SIG-M5 treated with dmso at 0.1 percent for 504 hours (cell line): Measurements from ENCODE around the gene F10.

ENCODE experiments used
- DNase-seq: peaks from one replicate; lab custom pipeline; 2025; ENCODE audit not compliant: unreplicated experiment; lab: John Stamatoyannopoulos, UW

The F10 gene

DNA sequence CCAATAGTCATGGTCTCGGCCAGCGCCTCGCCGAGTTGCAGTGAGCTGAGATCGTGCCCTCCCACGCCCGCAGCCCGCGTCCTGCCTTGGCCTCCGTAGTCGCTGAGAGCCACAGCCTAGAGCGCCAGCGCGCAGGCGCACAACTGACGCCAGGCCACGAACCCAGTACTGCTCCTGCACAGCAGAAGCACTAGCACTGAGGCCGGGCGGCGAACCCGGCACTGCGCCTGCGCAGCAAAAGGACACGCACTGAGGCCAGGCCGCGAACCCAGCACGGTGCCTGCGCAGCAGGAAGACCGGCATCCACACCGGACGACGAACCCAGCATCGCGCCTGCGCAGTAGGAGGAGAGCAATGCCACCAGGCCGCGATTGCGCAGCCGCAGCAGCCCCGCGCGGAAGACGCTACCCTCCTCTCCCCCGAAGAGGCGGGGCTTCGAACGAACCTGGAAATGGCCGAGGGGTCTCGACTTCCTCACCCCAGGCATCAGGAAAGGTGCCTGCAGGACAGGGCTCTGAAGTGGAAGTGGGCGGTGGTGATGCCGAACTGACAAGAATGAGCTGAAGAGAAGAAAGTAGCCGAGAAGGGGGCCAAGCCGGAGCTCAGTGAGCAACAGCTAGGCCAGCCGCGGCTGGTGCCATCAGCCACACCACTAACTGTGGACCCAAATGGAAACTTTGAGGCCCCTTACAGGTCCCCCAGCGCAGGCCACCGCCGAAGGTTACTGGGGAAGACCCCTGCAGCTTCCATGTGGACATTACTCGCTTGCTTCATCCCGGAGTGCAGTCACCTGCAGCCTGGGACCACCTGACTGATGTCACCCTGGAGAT is 7.5 kb downstream of the F10 start:
- DNase-seq: no peak

DNA sequence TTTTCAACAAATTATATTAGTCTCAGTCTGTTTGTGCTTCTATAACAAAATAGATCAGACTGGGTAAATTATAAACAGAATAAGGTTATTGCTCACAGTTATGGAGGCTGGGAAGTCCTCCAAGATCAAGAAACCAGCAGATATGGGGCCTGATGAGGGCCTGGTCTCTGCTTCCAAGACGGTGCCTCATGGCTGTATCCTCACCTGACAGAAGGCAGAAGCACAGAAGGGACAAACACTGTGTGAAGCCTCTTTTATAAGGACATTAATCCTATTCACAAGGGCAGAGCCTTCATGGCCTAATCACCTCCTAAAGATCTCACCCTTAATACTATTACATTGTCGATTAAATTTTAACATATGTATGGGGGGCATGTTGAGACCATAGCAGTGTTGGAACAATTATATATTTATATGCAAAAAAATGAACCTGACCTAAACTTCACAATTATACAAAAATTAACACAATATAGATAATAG is 12.7 kb downstream of the F10 start:
- no peak for DNase-seq

DNA sequence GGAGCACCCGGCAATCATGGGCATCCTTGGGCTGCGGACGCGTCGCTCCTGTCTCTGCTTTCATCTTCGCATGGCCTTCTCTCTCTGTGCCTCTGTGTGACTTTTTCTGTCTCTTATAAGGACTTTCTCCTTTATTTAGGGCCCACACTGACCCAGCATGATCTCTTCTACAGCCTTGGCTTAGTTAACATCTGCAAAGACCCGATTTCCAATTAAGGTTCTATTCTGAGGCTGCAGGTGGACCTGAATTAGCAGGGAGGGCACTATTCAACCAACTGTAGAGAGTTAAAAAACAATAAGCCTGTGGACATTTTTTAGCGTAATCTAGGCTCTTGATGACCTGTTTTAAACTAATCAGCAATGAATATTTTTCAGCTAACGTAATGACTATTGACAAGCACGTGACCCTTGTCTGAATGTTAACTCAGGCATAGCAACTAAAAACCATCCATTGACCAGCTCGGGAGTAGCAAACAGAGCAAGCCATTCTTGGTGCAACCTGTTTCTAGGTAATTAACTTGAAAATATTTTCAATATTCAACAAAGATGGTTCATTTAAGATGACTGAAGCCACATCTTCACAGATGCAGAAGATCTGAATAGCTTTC is 15.2 kb downstream of the F10 start:
- no peak for DNase-seq

DNA sequence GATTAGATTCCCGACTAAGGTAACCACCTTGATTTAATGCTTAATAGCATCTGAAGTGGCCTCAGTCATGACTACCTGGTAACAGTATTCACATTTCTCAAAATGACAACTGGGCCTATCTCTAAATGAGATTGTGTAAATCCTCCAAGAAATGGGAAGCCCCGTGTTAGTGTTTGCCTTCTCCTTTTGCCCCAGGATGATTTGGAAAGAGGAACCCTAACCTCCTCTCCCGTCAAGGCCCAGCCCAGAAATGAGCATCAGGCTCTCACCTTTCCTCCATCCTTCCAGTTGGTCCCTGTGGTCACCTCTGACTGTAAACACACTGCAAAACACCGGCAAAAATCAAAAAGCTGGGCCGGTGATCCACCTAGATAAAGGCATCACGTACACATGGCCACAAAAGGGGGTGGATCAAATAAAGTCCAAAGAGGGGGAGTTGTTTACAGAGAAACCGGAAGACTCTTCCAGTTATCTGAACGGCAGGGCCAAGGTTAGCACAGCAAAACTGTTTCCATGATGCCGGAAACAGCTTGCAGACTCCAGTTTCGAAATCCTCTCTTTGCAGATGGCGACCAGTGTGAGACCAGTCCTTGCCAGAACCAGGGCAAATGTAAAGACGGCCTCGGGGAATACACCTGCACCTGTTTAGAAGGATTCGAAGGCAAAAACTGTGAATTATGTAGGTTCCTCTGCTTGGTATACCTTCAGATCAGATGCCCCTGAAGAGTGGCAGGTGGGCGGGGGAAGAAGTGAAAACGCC is 16.4 kb downstream of the F10 start:
- DNase-seq: no peak

DNA sequence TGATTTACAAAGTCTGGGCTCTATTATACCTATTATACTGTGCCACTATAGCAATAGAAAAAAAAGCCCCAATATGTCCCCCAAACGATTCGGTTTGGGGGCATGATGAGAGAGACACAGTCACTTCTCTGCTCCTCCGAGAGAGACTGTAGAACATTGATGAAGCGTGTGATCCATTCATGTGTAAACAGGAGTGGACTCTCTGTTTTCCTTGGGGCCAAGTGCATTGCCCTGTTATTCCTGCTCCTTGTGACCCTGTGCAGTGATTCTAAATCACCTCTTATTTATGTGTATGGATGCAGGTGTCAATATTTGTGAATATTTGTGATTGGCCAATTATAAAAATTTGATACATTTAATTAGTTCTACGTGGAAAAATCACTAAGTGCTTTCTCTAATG is 17.0 kb downstream of the F10 start:
- no peak for DNase-seq

DNA sequence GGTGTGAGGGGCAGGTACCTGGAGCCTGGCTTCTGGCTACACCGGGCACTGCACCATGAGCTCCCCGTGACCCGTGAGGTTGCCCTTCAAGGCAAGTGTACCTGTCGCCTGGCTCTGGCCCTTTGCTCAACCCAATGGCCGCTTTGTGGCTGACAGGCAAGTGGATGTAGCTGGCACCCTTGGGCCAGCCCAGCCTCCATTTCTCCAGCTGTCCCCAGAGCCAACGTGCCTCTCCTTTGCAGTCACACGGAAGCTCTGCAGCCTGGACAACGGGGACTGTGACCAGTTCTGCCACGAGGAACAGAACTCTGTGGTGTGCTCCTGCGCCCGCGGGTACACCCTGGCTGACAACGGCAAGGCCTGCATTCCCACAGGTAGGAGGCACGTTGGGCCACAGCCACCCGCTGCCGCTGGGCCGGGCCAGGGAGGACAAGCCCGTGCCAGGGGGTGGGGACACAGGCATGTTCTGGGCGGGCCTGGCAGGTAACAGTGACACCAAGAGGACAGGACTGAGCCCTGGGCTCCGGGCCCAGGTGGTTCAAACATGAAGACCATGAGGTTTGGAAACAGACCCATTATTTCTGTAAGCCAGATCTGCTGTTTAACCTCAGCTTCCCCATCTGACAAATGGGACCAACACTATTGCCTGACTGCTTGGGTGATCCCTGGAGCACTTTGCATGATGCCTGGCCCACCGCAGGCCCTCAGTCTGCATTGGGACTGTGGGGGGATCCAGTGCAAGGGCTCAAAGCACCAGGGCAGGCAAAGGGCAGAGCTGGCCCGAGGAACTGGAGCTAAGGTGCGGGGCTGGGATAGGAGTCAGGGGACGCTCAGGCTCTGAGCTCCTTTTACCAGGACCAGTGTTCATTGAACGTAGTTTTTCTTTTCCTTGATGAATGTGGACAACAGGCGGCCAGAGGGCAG is 18.3 kb downstream of the F10 start:
- no peak for DNase-seq

DNA sequence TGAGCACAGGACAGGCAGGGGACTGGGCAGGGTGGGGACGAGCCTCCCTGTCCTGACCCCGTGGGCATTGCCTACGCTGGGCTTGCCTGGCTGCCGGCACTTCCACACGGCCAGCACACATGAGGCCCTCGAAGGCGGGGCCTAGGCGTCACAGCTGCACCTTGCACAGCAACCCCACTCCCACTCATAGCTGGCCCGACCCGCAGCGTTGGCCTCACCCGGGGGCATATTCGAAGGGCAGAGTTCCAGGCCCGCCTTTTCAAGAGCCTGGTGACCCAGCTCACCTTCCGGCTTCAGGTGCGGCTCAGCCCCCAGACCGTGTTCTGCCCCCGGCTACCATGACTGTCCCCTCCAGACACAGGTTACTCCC is 19.0 kb downstream of the F10 start:
- no peak for DNase-seq

DNA sequence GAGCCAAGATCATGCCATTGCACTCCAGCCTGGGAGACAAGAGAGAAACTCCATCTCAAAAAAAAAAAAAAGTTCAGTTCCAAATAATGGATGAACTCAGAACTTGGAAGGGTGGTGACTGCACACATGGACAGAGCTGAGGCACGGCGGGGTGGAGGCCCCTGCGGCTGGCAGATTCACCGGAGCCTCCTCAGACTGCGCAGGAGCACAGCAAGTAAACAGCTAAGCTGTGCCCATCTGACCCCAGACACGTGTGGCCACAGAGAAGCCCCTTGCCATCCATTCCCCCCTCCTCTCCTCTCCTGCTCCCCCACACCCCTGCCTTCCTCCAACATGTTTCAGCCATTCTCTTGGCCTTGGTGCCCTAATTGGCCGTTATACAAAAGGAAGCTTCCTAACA is 20.3 kb downstream of the F10 start:
- no peak for DNase-seq

DNA sequence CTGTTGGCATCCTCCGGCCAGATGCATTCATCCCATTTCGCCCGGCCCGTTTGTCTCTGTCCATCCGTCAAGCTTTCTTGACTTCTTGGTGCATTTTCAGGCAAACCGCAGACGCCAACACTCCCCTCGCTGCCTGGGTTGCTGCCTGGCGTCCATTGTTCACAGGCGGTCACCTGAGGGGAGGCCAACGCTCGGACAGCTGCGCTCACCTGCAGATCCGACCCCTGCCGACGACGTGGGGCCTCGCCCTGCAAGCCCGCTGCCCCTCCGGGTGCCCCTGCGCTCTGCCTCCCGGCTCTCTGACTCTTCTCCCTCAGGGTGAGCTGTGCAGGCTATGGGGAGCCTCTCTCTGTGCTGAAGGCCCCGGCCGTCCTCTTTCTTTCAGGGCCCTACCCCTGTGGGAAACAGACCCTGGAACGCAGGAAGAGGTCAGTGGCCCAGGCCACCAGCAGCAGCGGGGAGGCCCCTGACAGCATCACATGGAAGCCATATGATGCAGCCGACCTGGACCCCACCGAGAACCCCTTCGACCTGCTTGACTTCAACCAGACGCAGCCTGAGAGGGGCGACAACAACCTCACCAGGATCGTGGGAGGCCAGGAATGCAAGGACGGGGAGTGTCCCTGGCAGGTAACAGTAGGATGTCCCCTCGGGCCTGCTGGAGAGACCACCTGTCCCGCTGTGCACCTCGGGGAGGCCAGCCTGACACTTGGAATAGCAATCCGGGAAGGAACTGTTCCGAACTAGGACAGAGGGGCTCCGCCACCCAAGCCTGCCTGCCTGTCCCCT is 21.1 kb downstream of the F10 start:
- no peak for DNase-seq

DNA sequence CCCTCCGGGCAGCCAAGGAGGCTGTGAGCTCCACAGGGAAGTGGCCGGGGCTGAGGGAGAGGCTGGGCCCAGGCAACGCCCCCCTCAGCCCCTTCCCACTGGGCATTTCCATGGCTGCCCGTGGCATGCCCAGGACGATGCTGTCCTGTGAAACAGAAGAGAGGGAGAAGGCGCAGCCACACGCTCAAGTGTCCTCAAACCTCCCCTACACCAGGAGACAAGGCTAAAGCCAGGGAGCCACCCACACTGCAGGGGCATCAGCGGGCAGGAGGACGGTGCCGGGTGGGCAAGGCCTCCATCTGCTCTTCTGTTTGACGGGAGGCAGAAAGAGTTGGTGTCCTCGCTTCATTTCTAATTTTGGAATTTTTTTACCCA is 21.6 kb downstream of the F10 start:
- no peak for DNase-seq

DNA sequence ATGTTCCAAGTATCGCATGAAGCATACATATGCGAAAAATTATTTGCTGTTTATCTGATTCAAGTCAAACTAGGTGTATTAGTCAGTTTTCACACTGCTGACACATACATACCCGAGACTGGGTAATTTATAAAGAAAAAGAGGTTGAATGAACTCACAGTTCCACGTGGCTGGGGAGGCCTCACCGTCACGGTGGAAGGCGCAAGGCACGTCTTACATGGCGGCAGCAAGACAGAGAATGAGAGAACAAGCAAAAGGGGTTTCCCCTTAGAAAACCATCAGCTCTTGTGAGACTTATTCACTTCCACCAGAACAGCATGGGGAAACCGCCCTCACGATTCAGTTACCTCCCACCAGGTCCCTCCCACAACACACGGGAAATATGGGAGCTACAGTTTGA is 22.9 kb downstream of the F10 start:
- no peak for DNase-seq

DNA sequence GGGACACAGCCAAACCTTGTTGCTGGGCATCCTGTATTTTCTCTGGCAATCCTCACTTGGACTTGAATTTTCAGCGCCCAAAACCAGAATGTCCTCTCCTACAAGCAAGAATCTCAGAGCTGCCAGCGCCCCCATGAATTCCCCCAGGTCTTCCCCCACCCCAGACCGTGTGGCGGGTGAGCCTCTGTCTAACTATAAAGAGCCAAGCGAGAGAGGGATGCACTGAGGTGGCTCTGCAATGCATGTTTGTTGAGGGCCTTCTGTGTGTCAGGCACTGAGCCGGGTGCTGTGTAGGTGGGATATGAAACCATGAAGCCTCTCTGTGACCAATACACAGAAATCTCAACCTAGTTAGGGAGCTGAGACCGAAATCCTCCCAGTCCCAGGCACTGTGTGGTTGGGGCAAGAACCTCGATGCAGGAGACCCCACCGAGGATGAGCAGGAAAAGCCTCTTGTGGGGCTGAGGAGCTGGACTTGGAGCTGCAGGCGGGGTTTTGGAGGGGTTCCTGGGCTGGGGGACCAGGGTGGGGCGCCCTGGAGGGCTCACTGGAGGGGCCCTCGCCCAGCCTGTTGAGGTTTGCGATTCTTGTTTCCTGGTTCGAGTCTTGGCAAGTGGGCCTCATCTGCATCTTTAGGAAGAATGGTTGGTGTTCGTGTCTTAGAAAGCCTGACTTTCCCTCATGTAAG is 23.5 kb downstream of the F10 start:
- DNase-seq: no peak

DNA sequence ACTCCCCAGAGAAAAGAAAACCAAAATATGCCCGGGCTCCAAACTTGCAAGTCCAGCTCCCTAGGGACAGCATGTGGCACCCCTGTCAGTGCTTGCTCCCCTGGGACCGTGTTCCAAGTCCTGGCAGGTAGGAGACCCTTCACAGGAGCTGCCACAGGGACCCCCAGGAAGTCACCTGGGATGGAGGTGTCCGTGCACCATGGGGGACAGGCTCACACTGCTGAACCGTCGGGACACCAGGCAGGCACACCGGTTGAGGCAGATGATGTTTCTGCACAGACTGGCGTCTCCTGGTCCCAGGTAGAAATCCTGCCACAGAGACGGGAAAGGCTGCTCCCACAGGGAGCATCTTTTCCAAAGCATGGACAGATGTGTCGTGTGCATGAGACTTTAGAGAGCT is 24.2 kb downstream of the F10 start:
- DNase-seq: no peak

DNA sequence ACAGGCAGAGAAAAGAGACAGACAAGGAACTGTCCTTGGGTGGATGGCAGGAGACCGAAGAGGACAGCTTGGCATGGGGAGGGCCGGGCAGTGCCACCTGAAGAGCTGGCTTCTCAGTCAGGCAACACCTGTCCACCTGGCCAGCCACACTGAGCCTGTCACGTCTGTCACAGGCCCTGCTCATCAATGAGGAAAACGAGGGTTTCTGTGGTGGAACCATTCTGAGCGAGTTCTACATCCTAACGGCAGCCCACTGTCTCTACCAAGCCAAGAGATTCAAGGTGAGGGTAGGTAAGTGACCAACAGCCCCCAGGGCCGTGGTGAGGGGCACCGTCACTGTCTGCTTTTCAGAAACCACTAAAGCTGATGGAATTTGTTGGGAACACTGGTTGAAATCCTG is 24.6 kb downstream of the F10 start:
- no peak for DNase-seq

DNA sequence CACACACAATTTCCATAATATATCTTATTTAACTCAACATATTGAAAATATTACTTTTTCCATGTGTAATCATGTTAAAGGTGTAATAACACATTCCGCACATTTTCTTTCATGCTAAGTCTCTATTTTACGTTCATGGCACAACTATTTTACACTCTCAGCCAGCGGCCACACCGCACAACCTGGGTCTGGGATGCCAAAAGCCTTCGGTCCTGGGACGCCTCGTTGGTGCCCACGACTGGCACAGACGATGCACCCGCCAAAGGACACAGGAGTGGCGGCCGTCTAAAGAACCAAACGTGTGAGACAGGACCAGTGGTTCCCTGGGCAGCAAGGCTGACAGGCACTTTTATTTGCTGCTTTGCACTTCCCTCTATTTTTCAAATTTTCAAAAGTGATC is 25.8 kb downstream of the F10 start:
- no peak for DNase-seq

DNA sequence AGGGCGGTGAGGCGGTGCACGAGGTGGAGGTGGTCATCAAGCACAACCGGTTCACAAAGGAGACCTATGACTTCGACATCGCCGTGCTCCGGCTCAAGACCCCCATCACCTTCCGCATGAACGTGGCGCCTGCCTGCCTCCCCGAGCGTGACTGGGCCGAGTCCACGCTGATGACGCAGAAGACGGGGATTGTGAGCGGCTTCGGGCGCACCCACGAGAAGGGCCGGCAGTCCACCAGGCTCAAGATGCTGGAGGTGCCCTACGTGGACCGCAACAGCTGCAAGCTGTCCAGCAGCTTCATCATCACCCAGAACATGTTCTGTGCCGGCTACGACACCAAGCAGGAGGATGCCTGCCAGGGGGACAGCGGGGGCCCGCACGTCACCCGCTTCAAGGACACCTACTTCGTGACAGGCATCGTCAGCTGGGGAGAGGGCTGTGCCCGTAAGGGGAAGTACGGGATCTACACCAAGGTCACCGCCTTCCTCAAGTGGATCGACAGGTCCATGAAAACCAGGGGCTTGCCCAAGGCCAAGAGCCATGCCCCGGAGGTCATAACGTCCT is 26.4 kb downstream of the F10 start:
- DNase-seq: no peak

DNA sequence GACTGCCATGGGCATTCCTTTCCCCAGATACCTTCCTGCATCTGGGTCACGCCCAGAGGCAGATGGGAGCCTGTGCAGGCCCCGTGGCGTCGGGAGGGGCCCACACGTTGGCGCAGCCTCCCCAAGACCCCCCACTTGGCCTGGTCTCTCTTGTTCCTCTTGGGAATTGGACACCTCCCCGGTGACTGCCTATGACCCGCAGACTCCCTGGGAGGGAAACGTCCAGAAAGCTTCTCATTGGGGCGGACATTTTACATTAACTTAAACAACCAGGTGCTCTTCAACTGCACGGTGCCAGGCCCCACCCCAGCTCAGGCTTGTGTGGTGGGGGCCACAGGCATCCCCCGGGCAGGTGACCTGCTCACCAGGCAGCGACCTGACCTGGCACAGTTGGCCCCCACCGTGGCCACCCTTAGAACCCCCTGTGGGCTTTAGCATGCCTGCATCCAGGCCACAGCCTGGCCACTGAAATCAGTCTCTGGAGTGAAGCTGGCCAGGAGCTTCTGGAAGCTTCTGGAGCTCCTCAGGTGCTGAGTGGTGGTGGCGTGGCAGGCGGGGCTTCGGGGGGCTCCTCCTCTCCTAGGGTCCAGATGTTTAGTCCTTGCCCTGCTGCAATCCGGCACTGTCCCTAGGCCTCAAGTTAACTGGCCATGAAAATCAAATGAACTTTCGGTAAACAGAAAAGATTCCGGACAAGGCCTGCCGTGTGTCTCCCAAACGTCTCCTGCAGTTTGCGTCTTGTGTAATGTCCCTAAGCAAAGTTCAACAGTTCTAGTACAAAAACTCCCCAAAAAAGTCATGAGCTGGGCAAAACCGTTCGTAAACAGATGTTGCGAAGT is 27.3 kb downstream of the F10 start:
- no peak for DNase-seq

DNA sequence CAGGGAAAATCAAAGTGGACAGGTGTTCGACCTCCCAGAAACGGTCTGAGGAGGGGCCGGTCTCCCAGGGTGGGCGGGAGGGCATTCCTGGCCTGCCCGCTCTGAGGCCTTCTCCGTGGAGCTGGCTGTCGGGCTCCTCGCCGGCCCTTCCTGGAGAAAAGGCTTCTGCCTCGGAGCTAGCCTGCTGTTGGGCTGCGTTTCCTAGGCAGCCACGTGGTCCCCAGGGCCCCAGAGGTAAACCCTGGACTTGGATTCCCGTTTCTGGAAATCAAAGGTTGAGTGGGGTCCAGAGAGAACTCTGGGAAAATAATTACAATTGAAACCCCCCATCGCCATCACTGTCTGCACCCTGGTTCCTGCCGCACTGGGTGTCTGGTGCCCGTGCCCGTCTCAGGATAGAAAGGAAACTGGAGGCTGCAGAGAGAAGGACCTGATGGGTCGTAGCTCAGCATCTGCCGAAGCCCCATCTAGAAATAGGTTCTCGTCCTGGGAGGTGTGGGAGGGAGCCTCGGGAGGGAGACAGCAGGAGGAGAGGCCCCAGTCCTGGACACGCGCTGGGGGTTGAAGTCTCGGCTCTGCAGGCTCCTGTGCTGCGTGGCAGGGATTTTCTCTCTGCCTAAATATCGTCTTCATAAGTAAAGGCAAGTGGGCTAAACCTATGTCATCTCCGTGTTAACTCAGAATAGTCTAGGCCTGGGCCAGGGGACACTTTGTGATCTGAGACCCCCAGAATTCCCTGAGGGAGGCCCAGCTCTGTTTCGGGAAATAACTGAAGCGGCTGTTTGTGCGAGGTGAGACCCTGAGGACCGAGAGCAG is 28.2 kb downstream of the F10 start:
- no peak for DNase-seq
